PFSK-1 (cell line): ENCODE data around the gene XPR1.

Source experiments
- FOXP2 ChIP-seq: optimal IDR thresholded peaks from 2 replicates; pipeline ENCODE3; 2011; ENCODE audit warnings: borderline replicate concordance, control low read depth, inconsistent platforms; ENCODE audit not compliant: insufficient read depth; ENCODE audit errors: extremely low read length, extremely low read depth
- POLR2AphosphoS5 ChIP-seq: IDR thresholded peaks from 2 replicates; pipeline ENCODE4 v1.6.1; 2012; ENCODE audit warnings: low read depth, mild to moderate bottlenecking, control low read depth, low read length, moderate library complexity
- SIN3A ChIP-seq: IDR thresholded peaks from 2 replicates; pipeline ENCODE4 v1.6.1; 2012; ENCODE audit warnings: mild to moderate bottlenecking, low read length, moderate library complexity, borderline replicate concordance; ENCODE audit not compliant: insufficient read depth
- TAF1 ChIP-seq: IDR thresholded peaks from 2 replicates; pipeline ENCODE4 v1.6.1; 2012; ENCODE audit warnings: low read length, control low read depth, borderline replicate concordance; ENCODE audit not compliant: insufficient read depth
- TF ChIP-seq, protein P1 (sequence below), 2 experiments: IDR thresholded peaks; 2 replicates each; pipeline versions ENCODE4 v1.6.1 to v1.8.0; 2011 to 2012; ENCODE audit warnings: low read depth in 2 of 2, low read length in 2 of 2, control low read depth in 1 of 2, inconsistent platforms in 1 of 2, mild to moderate bottlenecking in 1 of 2, moderate library complexity in 1 of 2; ENCODE audit not compliant: insufficient read depth in 1 of 2

XPR1 gene

DNA sequence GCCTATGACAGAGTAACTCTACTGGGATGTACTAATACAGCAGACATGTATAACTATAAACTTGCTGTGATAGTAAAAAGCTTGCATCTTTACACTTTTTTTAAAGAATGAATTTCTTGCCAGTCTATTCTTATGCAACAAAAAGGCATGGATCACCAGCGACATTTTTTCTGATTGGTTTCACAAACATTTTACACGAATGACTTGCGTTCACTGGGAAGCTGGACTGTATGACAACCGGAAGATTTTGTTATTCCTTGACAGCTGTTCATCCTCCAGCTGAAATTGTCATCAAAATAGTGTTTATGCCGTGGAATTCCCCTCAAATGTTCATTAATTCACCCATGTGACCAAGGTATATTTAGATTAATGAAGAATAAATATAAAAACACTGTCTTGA lies 131.0 kb downstream of the XPR1 start:
- TF ChIP-seq SIN3A: no peak
- no peak for TF ChIP-seq FOXP2
- no peak for TF ChIP-seq POLR2AphosphoS5
- TF ChIP-seq TAF1: no peak
- TF ChIP-seq, protein P1, sequence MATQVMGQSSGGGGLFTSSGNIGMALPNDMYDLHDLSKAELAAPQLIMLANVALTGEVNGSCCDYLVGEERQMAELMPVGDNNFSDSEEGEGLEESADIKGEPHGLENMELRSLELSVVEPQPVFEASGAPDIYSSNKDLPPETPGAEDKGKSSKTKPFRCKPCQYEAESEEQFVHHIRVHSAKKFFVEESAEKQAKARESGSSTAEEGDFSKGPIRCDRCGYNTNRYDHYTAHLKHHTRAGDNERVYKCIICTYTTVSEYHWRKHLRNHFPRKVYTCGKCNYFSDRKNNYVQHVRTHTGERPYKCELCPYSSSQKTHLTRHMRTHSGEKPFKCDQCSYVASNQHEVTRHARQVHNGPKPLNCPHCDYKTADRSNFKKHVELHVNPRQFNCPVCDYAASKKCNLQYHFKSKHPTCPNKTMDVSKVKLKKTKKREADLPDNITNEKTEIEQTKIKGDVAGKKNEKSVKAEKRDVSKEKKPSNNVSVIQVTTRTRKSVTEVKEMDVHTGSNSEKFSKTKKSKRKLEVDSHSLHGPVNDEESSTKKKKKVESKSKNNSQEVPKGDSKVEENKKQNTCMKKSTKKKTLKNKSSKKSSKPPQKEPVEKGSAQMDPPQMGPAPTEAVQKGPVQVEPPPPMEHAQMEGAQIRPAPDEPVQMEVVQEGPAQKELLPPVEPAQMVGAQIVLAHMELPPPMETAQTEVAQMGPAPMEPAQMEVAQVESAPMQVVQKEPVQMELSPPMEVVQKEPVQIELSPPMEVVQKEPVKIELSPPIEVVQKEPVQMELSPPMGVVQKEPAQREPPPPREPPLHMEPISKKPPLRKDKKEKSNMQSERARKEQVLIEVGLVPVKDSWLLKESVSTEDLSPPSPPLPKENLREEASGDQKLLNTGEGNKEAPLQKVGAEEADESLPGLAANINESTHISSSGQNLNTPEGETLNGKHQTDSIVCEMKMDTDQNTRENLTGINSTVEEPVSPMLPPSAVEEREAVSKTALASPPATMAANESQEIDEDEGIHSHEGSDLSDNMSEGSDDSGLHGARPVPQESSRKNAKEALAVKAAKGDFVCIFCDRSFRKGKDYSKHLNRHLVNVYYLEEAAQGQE (IDR thresholded peaks at IDR 0.05; ENCODE audit: insufficient read depth in 1 of 2, low read depth in 2 of 2, low read length in 2 of 2): no peak

DNA sequence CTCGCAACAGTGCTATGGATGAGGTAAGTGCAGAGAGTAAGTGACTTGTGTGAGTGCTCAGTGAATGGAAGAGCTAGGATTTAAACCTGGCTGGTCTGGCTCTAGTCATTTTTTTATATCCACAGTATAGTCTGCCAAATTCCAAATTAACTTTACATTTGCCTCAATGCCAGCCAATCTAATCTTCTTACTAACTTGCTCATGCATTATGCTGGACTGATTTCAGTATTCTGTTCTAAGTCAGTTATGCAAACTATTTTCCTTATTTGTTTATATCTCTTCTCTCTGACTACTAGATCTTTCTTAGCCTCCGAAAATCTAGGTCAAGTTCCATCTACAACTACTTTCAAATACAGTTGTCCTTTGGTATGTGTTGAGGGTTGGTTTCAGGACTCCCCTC lies 133.3 kb downstream of the XPR1 start:
- TF ChIP-seq FOXP2 (no peak), TAF1 (no peak), SIN3A (no peak), POLR2AphosphoS5 (no peak)
- TF ChIP-seq, protein P1 (IDR thresholded peaks at IDR 0.05; ENCODE audit: insufficient read depth in 1 of 2, low read depth in 2 of 2, low read length in 2 of 2): no peak

GRCh38 chr1:180769889-180770288 lies 138.1 kb downstream of the XPR1 start:
- TF ChIP-seq, protein P1 (IDR thresholded peaks at IDR 0.05; ENCODE audit: insufficient read depth in 1 of 2, low read depth in 2 of 2, low read length in 2 of 2): no peak
- TF ChIP-seq TAF1: no peak
- TF ChIP-seq SIN3A: no peak

GRCh38 chr1:180773210-180773865 lies 141.5 kb downstream of the XPR1 start:
- TF ChIP-seq TAF1 (no peak), FOXP2 (no peak), SIN3A (no peak), POLR2AphosphoS5 (no peak)
- TF ChIP-seq, protein P1 (IDR thresholded peaks at IDR 0.05; ENCODE audit: insufficient read depth in 1 of 2, low read depth in 2 of 2, low read length in 2 of 2): no peak

- TF ChIP-seq TAF1 (no peak), FOXP2 (no peak), POLR2AphosphoS5 (no peak), SIN3A (no peak)
- TF ChIP-seq, protein P1 (IDR thresholded peaks at IDR 0.05; ENCODE audit: insufficient read depth in 1 of 2, low read depth in 2 of 2, low read length in 2 of 2): no peak
These were observed 144.0 kb downstream of the XPR1 start for GRCh38 chr1:180775801-180776200.
